Mesendoderm (in vitro differentiated cells): ENCODE data around the gene PRKCA.
A peak's percentile ranks its signal among the peaks of the same experiment; 100 is the strongest.

ENCODE experiments used
- DNase-seq: peaks from one replicate; pipeline ENCODE4 v3.0.0; 2013
- H2AK5ac ChIP-seq: 2 replicates; pipeline ENCODE4 v1.6.1; 2013; ENCODE audit warnings: low read length, inconsistent platforms
- H2BK120ac ChIP-seq: 2 replicates; pipeline ENCODE4 v1.6.1; 2013; ENCODE audit warnings: low read depth, mild to moderate bottlenecking, low read length, moderate library complexity, mixed read lengths
- H2BK15ac ChIP-seq: replicated peaks from 2 replicates; pipeline ENCODE4 v1.6.1; 2013; ENCODE audit warnings: low read depth, mild to moderate bottlenecking, moderate library complexity
- H2BK5ac ChIP-seq: 2 replicates; pipeline ENCODE4 v1.6.1; 2013; ENCODE audit warnings: low read length, inconsistent platforms
- H3K18ac ChIP-seq: 2 replicates; pipeline ENCODE4 v1.6.1; 2013; ENCODE audit warnings: mild to moderate bottlenecking, low read length, mixed read lengths
- H3K23ac ChIP-seq: one replicate; pipeline ENCODE4 v1.6.1; 2013; ENCODE audit warnings: low read length
- H3K27ac ChIP-seq: 2 replicates; pipeline ENCODE4 v1.5.1; 2013; ENCODE audit warnings: low read depth, mild to moderate bottlenecking, inconsistent platforms, low read length, moderate library complexity
- H3K27me3 ChIP-seq: 2 replicates; pipeline ENCODE4 v1.6.1; 2013; ENCODE audit warnings: low read length, control low read depth, mild to moderate bottlenecking, inconsistent platforms; ENCODE audit not compliant: insufficient read depth, poor library complexity
- H3K36me3 ChIP-seq: 2 replicates; pipeline ENCODE4 v1.6.1; 2013; ENCODE audit warnings: low read length, inconsistent platforms; ENCODE audit not compliant: control insufficient read depth, insufficient read depth
- H3K4ac ChIP-seq: one replicate; pipeline ENCODE4 v1.6.1; 2013; ENCODE audit warnings: low read depth, mild to moderate bottlenecking, low read length, moderate library complexity
- H3K4me1 ChIP-seq: 2 replicates; pipeline ENCODE4 v1.6.1; 2013; ENCODE audit warnings: low read depth, low read length, inconsistent platforms; ENCODE audit not compliant: control insufficient read depth
- H3K4me2 ChIP-seq: 2 replicates; pipeline ENCODE4 v1.6.1; 2013; ENCODE audit warnings: low read length
- H3K4me3 ChIP-seq: 2 replicates; pipeline ENCODE4 v1.5.1; 2013; ENCODE audit warnings: mild to moderate bottlenecking, low read length
- H3K56ac ChIP-seq: one replicate; pipeline ENCODE4 v1.6.1; 2013; ENCODE audit warnings: low read length
- H3K79me1 ChIP-seq: 2 replicates; pipeline ENCODE4 v1.6.1; 2013; ENCODE audit warnings: low read length, inconsistent platforms
- H3K79me2 ChIP-seq: 2 replicates; pipeline ENCODE4 v1.6.1; 2013; ENCODE audit warnings: mild to moderate bottlenecking, low read length; ENCODE audit not compliant: control insufficient read depth, insufficient read depth
- H3K9ac ChIP-seq: 2 replicates; pipeline ENCODE4 v1.6.1; 2013; ENCODE audit warnings: low read length, inconsistent platforms
- H4K5ac ChIP-seq: one replicate; pipeline ENCODE4 v1.6.1; 2013; ENCODE audit warnings: low read length
- H4K8ac ChIP-seq: one replicate; pipeline ENCODE4 v1.6.1; 2013; ENCODE audit warnings: low read depth, mild to moderate bottlenecking, control low read depth, low read length, moderate library complexity
- WGBS: extraction: QIAGEN DNeasy Blood & Tissue Kit; methylation state at CpG from one replicate; pipeline ENCODE4 v1.1.7; 2013; ENCODE audit warnings: low lambda C conversion rate, missing lambda C conversion rate; ENCODE audit not compliant: insufficient coverage; ENCODE audit errors: extremely low coverage; 5-methylcytosine and 5-hydroxymethylcytosine counted together

The PRKCA gene

GRCh38 chr17:66580184-66580955, 278.0 kb downstream of the PRKCA start:
- Histone ChIP-seq H3K79me1 (no peaks in the 10 kb centered on the region), H3K4ac (no peak overlapping the region), H4K5ac (no peak overlapping the region), H3K79me2 (no peaks in the 10 kb centered on the region), H3K23ac (no peak overlapping the region), H3K27ac (no peak overlapping the region), H2BK5ac (no peak overlapping the region), H3K9ac (no peak overlapping the region), H3K4me1 (no peaks in the 10 kb centered on the region), H3K18ac (no peak overlapping the region), H3K56ac (no peak overlapping the region), H4K8ac (no peak overlapping the region), H2BK120ac (no peak overlapping the region), H3K36me3 (no peaks in the 10 kb centered on the region), H2AK5ac (no peak overlapping the region), H2BK15ac (no peak overlapping the region), H3K4me3 (no peak overlapping the region), H3K4me2 (no peak overlapping the region), H3K27me3 (no peaks in the 10 kb centered on the region)
- WGBS, result no CpG with 5 or more reads among the region's 15 CpGs
- peak; percentile 57 for DNase-seq

- no peaks in the 10 kb centered on the region for H3K4me1 ChIP-seq
- DNase-seq, result no peak
Observed at GRCh38 chr17:66580956-66581391, 278.6 kb downstream of the PRKCA start.

GRCh38 chr17:66582373-66583111, 280.1 kb downstream of the PRKCA start:
- no peak overlapping the region for H3K4ac ChIP-seq
- H2BK5ac ChIP-seq, result no peak overlapping the region
- no CpG with 5 or more reads among the region's 5 CpGs for WGBS
- H4K5ac ChIP-seq, result no peak overlapping the region
- H3K4me3 ChIP-seq, result no peak overlapping the region
- H3K79me1 ChIP-seq, result no peaks in the 10 kb centered on the region
- no peak overlapping the region for H3K9ac ChIP-seq
- no peak overlapping the region for H3K18ac ChIP-seq
- no peak overlapping the region for H2BK120ac ChIP-seq
- H4K8ac ChIP-seq, result no peak overlapping the region
- no peak overlapping the region for H2AK5ac ChIP-seq
- no peaks in the 10 kb centered on the region for H3K27me3 ChIP-seq
- no peak overlapping the region for H2BK15ac ChIP-seq
- H3K79me2 ChIP-seq, result no peaks in the 10 kb centered on the region
- DNase-seq, result peak; percentile 15
- H3K56ac ChIP-seq, result no peak overlapping the region
- no peaks in the 10 kb centered on the region for H3K36me3 ChIP-seq
- H3K27ac ChIP-seq, result no peak overlapping the region
- H3K4me2 ChIP-seq, result no peak overlapping the region
- H3K23ac ChIP-seq, result no peak overlapping the region
- H3K4me1 ChIP-seq, result no peaks in the 10 kb centered on the region

More at GRCh38 chr17:66580956-66581391, 278.6 kb downstream of the PRKCA start:
- no peak overlapping the region for H2BK120ac ChIP-seq
- H3K23ac ChIP-seq, result no peak overlapping the region
- H3K4ac ChIP-seq, result no peak overlapping the region
- no peak overlapping the region for H4K5ac ChIP-seq
- H3K79me1 ChIP-seq, result no peaks in the 10 kb centered on the region
- no peak overlapping the region for H3K56ac ChIP-seq
- no peak overlapping the region for H2BK5ac ChIP-seq
- no peak overlapping the region for H3K27ac ChIP-seq
- H3K79me2 ChIP-seq, result no peaks in the 10 kb centered on the region
- H3K27me3 ChIP-seq, result no peaks in the 10 kb centered on the region
- no peak overlapping the region for H2AK5ac ChIP-seq
- no peaks in the 10 kb centered on the region for H3K36me3 ChIP-seq
- H3K4me2 ChIP-seq, result no peak overlapping the region
- no peak overlapping the region for H2BK15ac ChIP-seq
- H3K9ac ChIP-seq, result no peak overlapping the region
- H3K18ac ChIP-seq, result no peak overlapping the region
- no peak overlapping the region for H4K8ac ChIP-seq
- no peak overlapping the region for H3K4me3 ChIP-seq
- WGBS, result no CpG with 5 or more reads among the region's 3 CpGs

- no peak overlapping the region for H3K4ac ChIP-seq
- H3K18ac ChIP-seq, result no peak overlapping the region
- no peak overlapping the region for H4K8ac ChIP-seq
- no peak overlapping the region for H2AK5ac ChIP-seq
- no peaks in the 10 kb centered on the region for H3K27me3 ChIP-seq
- no peak overlapping the region for H3K27ac ChIP-seq
- H3K4me3 ChIP-seq, result no peak overlapping the region
- no peak overlapping the region for H2BK120ac ChIP-seq
- H3K79me2 ChIP-seq, result no peaks in the 10 kb centered on the region
- H2BK15ac ChIP-seq, result no peak overlapping the region
- H3K36me3 ChIP-seq, result no peaks in the 10 kb centered on the region
- H3K23ac ChIP-seq, result no peak overlapping the region
- no peak overlapping the region for H3K4me2 ChIP-seq
- no peaks in the 10 kb centered on the region for H3K79me1 ChIP-seq
- no peak overlapping the region for H2BK5ac ChIP-seq
- no peak overlapping the region for H3K9ac ChIP-seq
- DNase-seq, result no peak
- WGBS, result 100% methylated on average over 2 of the region's 4 CpGs
- H4K5ac ChIP-seq, result no peak overlapping the region
- no peak overlapping the region for H3K56ac ChIP-seq
- H3K4me1 ChIP-seq, result no peaks in the 10 kb centered on the region
Observed at GRCh38 chr17:66583112-66583748, 280.8 kb downstream of the PRKCA start.

- H3K36me3 ChIP-seq, result no peaks in the 10 kb centered on the region
- H3K79me1 ChIP-seq, result no peaks in the 10 kb centered on the region
- H2BK120ac ChIP-seq, result no peak overlapping the region
- H3K9ac ChIP-seq, result no peak overlapping the region
- H2BK5ac ChIP-seq, result no peak overlapping the region
- no peak overlapping the region for H3K18ac ChIP-seq
- no peaks in the 10 kb centered on the region for H3K4me1 ChIP-seq
- H3K79me2 ChIP-seq, result no peaks in the 10 kb centered on the region
- no peak overlapping the region for H3K23ac ChIP-seq
- H3K4me2 ChIP-seq, result no peak overlapping the region
- H3K27ac ChIP-seq, result no peak overlapping the region
- DNase-seq, result no peak
- no peaks in the 10 kb centered on the region for H3K27me3 ChIP-seq
- H3K4me3 ChIP-seq, result no peak overlapping the region
- H4K8ac ChIP-seq, result no peak overlapping the region
- H3K4ac ChIP-seq, result no peak overlapping the region
- H2AK5ac ChIP-seq, result no peak overlapping the region
- H3K56ac ChIP-seq, result no peak overlapping the region
- no peak overlapping the region for H4K5ac ChIP-seq
- WGBS, result no CpG with 5 or more reads among the region's 4 CpGs
- no peak overlapping the region for H2BK15ac ChIP-seq
Observed at GRCh38 chr17:66584927-66585326, 282.5 kb downstream of the PRKCA start.
